Left kidney (tissue), 2 donors: ENCODE results near the gene PTPRB. TPM values are rescaled to one million over a fixed set of nuclear protein-coding genes. Genes with fewer than 3 reads are reported as not detected.

ENCODE experiments used
- DNase-seq: peaks from one replicate; pipeline ENCODE4 v3.0.0-alpha.2; 2013
- polyA plus RNA-seq: library from polyadenylated mRNA; unstranded; fragments of 120-200 nt; gene quantifications from one replicate; pipeline ENCODE4 v1.2.1, GENCODE V29; 2013; ENCODE audit not compliant: insufficient read length

Gene PTPRB
- polyA plus RNA-seq, 1 donor = 17.9 TPM

DNA sequence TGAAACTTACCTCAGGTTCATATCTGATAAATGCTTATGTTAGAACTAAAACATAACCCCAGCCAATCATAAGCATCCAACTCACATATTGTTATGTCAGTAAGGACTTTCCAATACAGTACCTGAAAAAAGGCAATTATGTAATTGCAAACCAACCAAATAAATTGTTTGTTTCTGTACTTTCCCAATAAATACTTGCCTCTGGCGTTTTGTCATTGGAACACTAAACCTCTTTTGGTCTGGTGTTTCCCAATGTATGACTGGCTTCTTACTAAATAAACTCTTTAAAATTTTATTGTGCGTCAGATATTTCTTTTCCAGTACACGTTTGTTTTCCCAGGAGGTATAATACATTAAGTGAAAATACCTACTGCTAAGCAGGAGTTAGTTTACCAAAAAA lies 6.7 kb upstream of the PTPRB start:
- no peak for DNase-seq

DNA sequence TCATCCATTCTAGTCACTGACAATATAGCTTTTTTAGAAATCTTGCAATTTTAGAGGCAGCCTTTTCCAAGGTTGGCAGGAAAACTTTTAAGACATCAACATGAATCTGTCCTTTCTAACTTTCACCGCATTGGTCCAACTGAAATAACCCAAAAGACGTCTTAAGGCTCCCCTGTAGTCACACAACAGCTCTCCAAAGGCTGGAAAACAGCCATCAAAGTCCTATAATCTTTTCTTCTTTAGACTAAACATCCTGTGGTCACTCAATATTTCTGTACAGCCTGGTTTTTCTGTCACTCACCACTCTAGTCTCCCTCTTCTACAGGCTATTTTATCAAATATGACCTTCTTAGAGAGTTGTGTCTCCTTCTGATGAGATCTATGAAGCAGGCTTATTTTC lies 4.5 kb upstream of the PTPRB start:
- DNase-seq = no peak

DNA sequence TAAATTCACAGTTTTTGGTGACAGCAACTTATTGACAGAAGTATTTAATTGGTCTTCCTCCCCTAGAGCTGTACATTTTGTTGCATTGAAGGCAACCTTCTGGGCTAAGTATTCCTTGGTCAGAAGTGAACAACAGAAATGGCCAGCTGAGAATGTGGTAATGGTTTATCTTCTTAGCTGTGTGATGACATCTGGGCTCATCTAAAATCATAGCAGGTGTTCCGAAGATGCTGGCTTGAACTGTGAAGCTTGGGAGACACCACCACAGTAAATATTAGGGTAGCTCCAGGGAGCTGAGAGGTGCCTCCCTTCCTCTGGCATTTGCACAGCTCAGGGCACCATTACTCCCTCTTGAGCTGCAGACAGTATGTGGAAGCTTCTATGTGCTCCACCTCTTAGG lies 3.7 kb upstream of the PTPRB start:
- no peak for DNase-seq

DNA sequence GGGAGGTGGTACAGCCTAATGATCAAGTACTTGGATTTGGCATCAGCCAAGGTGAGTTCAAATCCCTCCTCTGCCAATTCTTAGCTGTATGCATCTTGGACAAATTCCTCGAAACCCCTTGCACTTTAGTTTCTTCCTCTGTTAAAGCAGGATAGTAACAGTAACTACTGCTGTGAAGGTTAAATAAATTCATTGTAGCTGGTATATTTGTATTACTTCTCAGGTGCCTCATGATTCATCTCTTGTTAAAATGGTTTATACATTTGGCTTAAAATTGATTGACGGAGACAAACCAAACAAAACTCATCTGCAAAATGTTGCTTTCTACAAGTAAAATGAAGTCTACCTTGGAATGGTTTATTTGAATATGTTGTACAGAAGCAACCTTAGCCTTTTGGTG lies 2.3 kb upstream of the PTPRB start:
- DNase-seq = no peak

DNA sequence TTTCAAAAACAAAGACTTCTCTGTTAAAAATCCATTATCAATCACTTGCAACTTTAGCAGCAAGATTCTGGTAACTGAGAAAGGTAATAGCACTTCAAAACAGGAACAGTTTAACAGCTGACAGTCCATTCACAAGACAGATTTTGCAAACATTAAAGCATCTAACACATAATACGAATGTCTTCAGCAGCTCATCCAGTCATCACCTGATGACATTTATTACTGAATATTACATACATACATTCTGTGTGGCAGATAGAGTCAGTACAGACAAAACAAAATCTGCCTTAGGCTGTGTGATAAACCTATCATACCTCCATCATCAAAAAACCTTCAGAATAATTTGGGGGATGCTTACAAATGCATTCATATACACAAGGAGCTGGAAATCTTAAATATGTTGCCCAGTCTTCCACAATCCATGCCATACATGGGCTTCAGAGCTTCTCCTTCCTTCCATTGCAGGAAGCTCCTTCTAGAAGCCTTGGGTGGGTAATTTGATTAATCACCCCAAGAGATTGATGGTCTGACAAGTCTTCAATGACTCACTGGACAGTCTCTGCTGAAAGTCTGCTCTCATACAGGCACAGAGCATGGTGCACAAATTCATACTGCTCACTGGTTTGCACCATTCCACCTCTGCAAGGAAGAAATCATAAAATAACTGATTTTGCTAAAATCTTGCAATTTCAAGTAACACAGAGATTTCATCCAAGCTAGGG lies 1.6 kb upstream of the PTPRB start:
- no peak for DNase-seq

DNA sequence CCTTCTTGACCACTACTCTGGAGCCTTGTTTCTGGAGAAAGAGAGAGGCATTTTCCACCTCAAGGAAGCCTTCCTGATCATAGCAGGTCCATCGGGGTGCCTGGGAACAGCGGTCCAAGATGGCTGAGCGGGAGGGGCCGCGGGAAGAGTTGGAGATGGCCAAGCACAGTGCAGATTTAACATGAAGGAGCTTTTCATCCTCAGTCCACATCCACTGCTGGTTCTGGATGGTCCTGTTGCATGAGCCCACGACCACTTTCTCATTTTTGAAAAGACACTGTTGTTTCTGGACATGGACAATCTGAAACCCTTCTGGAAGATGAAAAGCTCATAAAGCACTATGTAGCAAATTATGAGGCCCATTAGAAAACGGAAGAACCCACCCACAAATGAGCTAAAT lies 1.5 kb downstream of the PTPRB start:
- DNase-seq = no peak

DNA sequence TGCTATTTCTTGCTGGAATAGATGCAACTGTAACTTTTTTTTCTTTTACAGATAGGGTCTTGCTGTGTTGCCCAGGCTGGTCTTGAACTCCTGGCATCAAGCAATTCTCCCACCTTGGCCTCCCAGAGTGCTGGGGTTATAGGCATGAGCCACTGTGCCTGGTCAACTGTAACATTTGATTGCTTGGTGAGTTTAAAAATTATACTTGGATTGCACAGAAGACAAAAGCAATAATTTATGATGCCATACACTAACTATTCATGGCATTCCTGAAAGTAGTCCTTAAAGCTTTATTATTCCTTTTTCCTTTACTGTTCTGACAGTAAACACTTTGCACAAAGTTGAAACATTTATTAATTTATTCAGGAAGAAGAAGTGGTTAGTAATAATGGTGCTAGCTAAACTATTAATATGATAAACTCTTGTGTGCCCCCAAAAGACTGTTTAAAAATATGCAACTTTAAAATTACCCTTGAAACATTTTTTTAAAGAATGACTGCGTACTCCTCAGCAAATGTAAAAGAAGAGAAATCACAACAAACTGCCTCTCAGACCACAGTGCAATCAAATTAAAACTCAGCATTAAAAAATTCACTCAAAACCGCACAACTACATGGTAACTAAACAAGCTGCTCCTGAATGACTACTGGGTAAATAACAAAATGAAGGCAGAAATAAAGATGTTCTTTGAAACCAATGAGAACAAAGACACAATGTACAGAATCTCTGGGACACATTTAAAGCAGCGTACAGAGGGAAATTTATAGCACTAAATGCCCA lies 8.3 kb downstream of the PTPRB start:
- DNase-seq = no peak

DNA sequence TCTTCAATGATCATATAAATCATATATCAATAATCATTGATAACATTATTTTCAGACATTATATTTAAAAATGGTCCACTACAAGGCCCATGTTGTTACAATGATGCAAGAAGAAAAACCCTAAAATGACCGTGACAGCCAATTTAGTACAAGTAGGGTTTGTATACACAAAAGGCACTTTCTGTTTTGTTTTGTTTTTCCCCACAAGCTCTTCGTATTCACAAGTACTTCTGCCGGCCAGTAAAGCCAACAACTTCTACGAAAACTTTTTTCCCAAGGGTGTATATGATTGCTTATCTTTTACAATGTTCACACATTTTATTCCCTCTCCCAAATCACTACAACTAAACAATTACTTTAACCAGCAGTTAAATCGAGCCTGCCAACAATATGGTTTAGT lies 9.6 kb downstream of the PTPRB start:
- no peak for DNase-seq

DNA sequence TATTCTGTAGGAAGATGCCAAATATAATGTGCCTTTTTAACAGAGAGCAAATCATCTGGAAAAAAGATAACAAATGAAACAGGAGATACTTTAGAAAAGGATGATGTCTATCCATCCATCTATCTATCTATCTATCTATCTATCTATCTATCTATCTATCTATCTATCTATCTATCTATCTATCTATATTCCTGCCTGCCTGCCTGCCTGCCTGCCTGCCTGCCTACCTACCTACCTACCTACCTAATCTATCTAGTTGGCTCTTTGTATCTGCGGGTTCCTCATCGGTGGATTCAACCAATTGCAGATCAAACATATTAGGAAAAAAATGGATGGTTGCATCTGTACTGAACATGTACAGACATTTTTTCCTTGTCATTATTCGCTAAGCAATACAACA lies 11.0 kb downstream of the PTPRB start:
- DNase-seq = no peak

DNA sequence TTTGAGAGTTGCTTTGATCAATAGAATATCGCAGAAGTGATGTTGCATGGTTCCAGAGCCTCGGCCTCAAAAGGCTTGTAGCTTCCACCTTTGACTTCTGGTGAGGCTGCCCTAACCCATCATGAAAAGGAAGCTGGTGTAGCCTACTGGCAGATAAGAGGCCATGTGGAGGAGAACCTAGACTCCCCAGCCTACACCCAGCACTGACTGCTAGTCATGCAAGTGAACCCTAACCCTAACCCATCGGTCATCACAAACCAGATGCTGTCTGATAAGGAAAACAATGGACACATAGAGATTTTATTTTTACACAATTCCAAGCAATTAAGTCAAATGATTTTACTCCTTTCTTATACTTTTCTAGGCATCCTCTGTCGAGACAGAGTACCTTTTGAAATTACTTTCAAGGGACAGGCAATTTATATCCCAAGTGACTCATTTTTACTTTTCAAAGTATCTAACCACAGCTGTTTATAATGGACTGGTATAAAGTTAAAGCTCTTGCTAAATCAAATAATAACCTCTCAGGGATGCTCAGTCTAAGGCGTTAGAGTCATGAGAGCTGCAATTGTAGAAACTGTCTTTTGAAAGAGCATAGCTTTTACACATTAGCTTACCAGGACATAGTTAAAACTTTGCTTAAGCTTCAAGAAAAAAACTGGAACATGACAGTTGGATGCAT lies 17.6 kb downstream of the PTPRB start:
- DNase-seq = no peak

DNA sequence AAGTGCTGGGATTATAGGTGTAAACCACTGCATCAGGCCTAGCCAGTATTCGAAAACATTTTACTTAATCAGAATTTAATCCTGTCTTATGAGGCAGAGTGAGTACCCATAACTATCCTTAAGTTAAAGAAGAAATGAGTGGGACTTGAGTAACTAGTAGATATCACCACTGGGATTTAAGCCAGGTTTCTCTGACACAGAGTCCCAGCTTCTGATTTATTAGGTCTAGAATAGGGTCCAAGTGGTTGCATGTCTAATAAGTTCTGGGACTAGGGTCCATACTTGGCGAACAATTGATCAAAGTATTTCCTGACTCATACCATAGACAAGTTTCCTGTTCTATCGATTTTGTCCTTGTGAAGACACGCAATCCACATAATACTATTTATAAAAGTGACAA lies 18.9 kb downstream of the PTPRB start:
- DNase-seq = no peak

DNA sequence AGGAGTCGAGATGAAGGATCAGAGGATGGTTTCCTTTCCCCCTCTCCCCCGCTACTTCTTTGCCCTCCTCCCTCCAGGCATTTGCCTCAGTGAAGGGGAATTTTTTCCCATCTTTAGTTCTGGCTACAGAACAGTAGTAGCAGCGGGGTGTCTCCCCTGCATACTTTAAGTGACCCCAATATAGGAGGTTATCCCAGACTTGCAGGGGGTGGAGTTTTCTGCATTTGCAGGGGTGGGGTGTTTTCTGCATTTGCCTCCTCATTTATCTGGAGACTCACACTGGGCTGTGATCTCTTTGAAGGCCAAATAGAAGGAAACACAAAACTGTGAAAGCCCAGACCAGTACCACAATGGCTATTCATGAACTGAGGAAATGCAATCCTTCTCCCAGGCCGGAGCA lies 19.8 kb downstream of the PTPRB start:
- DNase-seq = no peak

DNA sequence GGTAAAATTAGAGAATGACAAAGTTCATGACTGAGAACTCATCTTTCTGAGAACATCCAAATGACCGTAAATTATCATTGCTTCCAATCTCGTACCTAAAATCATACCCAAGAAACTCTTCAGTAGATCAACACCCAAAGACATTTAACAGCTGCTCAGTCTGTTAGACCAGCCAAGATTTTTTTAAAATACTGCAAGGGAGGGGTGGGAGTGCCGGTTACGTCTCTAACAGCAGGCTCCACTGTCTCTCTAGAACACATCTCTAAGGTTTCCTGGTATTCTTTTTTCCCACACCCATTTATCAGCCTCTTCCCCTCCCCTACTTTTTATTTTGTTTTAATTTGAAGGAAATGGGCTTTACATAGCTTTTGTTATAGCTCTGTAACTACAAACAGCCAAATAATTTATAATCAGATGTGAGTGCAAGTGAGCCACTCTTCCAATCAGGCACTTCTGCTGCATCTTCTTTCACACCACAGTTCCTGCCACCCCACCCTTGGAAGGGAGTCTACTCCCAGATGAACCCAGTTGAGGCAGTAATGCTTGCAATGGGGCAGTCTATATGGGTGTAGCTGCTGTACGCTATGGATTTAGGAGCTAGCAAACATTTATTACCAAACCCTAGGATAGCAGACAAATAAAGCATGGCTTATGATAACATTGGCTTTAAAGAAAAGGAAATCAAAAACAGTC lies 21.9 kb downstream of the PTPRB start:
- DNase-seq = no peak

DNA sequence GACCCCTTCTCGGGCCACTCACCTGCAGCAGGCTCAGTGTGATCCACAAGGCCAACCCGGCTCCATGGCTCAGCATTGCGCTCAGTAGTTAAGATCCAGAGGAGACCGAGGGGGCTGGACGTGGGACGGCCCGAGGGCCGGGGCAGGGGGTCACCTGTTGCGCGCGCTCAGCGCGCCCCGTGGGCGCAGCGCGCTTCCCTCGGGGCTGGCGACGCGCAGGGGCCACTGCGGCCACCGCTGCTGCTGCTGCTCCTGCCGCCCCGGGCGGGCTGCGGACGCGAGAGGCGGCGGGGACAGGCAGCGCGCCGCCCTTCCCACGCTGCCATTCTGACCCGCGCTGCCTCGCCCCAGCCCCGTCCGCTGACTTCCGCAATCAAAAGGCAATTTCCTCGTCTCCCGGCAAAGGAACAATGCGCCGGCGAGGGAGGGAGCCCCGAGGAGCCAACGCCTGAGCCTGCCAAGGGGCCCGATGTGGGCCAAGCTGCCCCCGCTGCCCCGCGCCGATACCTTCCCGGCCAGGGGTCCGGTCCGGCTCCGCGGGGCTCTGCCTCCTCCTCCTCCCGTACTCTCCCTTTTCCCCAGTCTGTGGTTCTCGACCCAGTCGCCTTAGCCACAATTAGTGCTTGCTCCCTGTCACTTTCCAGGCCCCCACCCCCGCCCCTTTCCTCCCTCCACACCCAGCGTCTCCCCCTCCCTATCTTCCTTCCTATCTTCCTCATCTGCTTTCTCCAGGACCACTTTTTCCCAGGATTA lies 27.3 kb downstream of the PTPRB start:
- no peak for DNase-seq

DNA sequence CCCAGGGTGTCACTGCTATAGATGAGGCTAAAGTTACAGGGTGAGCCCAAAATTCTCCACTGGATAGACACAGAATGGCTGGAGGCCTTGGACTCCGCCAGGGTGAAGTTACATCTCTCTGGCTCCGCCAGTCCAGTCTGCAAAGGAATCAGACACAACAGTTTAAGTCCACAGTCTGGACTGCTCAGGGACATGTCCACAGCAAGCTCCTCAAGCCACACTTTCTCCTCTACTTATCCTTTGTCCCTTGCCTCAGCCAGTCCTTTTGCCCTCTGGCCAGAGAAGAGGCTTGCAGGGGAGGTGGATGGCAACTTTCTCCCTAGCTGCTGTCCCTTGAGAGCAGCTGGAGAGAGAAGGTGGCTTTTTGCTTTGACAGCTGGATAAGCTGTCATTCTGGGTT lies 28.0 kb downstream of the PTPRB start:
- no peak for DNase-seq

DNA sequence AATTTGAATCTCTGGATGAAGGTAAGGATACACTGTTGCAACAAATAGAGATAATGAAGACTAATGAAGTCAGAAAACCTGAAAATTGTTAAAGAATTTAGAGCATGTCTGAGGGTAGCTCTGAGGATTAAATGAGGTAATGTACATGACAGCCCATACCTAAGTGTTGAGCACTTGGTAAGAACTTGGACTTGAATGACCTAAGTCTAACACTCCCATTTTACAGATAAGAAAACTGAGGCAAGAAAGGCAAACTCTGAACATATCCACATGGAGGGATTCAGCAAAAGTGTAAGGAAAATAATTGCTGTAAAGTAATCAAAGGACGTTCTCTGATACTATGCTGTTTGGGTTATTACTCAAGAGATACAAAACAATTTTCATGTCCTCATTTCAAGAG lies 29.0 kb downstream of the PTPRB start:
- no peak for DNase-seq

DNA sequence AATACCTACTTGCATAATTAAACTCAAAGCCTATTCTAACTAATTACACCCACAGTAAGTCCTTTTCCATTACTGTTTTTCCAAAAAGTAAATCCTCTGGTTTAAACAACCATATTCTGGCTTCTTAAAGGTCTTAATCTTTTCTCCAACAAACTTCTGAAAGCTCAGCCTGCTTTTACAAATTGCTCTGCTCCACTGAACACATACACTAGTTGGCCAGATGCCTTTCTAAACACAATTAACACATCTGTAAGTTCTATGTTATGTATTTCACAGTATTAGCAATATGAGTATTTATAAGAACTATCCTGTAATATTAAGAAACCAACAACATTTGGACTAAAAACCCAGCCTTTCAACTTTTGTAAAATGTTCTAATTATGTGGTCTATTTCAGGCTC lies 30.1 kb downstream of the PTPRB start:
- no peak for DNase-seq

DNA sequence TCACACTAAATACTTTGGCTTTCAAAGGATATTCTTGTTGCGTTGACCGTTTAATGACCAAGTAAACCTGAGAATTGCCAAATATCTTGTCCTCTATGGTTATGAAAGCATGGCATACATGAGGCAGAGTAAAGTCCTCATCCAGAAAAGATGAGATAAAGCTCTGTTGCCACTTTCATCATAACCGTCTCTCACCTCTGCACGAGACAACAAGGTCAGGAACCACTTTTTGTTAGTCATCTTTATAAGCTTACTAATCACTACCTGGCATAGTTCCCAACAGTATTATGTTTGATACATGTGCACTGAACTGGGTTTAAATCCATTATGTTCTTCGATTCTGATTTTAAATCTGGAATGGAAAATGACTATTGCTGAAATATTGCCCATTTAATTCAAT lies 31.3 kb downstream of the PTPRB start:
- DNase-seq = no peak

DNA sequence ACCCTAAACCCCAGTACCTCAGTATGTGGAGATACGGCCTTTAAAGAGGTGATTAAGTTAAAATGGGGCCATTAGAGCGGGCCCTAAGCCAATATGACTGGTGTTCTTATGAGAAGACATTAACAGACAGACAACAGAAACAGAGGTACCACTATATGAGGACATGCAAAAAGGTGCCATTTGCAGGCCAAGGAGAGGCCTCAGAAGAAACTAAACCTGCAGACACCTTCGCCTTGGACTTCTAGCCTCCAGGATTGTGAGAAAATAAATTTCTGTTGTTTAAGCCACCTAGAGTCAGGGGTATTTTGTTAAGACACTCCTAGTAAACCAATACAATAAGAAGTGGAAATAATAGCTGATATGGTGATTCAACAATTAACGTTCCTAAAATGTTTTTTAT lies 32.6 kb downstream of the PTPRB start:
- DNase-seq = no peak

DNA sequence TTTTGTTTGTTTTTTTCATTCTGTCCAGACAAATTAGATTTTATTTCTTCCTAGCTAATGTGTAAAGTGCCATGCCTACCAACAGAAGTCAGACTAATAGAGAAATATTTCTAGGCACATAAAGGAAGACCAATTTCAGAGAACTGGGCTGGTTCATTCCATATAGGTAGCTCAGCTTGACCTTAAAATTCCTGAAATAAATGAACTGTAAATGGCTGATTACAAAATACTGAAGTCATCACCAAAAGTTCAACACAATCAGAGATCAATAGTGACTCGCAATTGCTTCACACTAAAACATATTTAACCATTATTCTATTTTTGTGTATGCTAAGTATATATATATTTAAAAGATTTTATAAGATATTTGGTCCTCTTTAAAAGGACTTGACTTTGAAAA lies 34.2 kb downstream of the PTPRB start:
- no peak for DNase-seq

DNA sequence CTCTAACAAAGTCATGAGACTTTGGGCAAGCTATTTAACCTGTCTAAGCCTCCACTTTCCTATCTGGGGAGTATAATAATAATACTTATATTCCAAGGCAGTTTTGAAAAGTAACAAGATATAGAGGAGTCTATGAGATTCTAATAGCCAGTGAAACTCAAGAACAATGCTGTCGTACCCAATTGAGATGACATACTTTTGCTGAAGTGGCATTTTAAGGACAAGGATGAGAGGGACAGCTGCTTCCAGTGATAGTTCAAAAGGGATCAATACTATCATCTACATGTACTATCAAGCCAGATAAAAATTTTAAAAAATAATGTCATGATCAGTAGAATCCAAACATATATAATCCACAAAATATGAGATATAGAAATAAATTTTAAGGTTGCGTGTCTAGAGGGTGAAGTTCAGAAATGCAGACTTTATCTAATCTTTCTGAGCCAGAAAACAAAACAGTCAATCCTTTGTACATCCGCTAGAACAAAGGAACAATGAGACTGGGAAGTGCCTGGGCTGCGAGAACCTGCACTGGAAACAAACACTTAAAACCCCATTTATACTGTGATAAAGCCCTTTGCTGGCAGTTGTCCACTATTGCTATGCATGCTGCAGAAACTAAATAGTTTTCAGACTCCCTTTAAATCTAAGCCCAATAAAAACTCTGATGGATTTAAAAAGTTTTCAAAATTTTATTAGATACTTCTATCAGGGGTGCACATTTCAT lies 38.6 kb downstream of the PTPRB start:
- DNase-seq = no peak
